Activated naive CD8-positive, alpha-beta T cell (primary cell): ENCODE results near the gene ACTN3.
"Not testable (repeated sequence)": the region's sequence is repeated elsewhere in the genome, so short reads cannot be mapped to it uniquely, and the experiment has no call there.

ENCODE experiments used
- H3K27ac Mint-ChIP-seq: one replicate; pipeline ENCODE4 v1.8.0; 2021; ENCODE audit warnings: mixed read lengths
- H3K27me3 Mint-ChIP-seq: one replicate; pipeline ENCODE4 v1.8.0; 2021; ENCODE audit warnings: mixed read lengths
- H3K36me3 Mint-ChIP-seq: one replicate; pipeline ENCODE4 v1.8.0; 2021; ENCODE audit warnings: mixed read lengths
- H3K4me1 Mint-ChIP-seq: one replicate; pipeline ENCODE4 v1.8.0; 2021; ENCODE audit warnings: low read depth, mixed read lengths
- H3K4me3 Mint-ChIP-seq: one replicate; pipeline ENCODE4 v1.8.0; 2021; ENCODE audit warnings: mild to moderate bottlenecking, mixed read lengths
- H3K9me3 Mint-ChIP-seq: one replicate; pipeline ENCODE4 v1.8.0; 2021; ENCODE audit warnings: low read depth, mixed read lengths

ACTN3 gene

DNA sequence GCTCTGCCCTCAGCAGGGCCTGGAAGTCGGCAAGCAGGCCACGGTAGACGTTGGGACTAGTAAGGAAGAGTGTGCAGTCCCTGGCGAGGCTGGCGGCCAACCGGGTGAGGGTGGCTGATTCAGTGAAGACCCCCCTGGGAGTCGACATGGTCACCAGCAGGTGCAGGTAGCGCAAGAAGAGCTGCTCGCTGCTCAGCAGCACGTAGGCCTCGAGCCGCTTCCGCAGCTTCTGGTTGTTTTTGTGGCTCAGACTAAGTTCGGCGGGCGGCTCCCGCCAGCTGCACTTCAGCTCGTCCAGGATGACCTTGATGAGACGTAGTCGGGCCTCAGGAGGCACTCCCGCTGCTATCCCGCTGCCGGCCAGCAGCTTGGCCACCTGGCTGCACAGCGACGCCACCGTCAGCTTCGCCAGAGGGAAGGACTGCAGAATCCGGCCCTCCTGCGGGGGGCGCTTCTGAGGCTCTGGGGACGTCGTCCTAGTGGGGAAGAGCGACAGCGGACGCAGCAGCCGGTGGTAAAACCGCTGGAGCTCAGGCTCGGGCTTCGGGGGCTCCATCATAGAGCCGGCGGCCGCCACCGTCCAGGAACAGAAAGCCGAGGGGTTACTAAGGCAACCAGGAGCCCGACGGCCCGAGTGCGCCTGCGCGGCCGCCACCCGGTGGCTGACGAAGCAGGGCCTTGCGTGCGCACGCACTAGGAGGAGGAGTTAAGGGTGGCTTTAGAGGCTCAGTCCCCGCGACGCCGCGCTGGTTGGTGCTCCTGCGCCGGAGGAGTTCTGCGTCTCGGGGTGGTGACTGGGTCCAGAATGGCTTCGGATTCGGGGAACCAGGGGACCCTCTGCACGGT lies 46.0 kb downstream of the ACTN3 start, which contains the start of the genes CCDC87 and CCS:
Gene CCDC87, minus strand, starts transcription at position 607 of the 846 bp plus-strand sequence. Its CDS starts 48 bp downstream, at position 559.
Gene CCS, plus strand, starts transcription at position 729 of the 846 bp plus-strand sequence. Its CDS starts 77 bp downstream, at position 806.
- Mint-ChIP-seq H3K27ac (peak within 1 kb of the TSS; percentile 99), H3K36me3 (no peaks in the 10 kb centered on the region), H3K27me3 (no peaks in the 10 kb centered on the region), H3K9me3 (no peaks in the 10 kb centered on the region), H3K4me1 (peaks cover 37% of the 10 kb centered on the region), H3K4me3 (peak within 1 kb of the TSS; percentile 100)

- Mint-ChIP-seq H3K27ac (peak overlapping the region; percentile 99), H3K4me3 (peak overlapping the region; percentile 100), H3K4me1 (peaks cover 38% of the 10 kb centered on the region), H3K9me3 (no peaks in the 10 kb centered on the region), H3K36me3 (no peaks in the 10 kb centered on the region), H3K27me3 (no peaks in the 10 kb centered on the region)
These were observed 46.6 kb downstream of the ACTN3 start for GRCh38 chr11:66593303-66593635.

- Mint-ChIP-seq H3K27ac (peak overlapping the region; percentile 99), H3K4me3 (peak overlapping the region; percentile 100), H3K9me3 (no peaks in the 10 kb centered on the region), H3K27me3 (no peaks in the 10 kb centered on the region), H3K36me3 (no peaks in the 10 kb centered on the region), H3K4me1 (peaks cover 38% of the 10 kb centered on the region)
These were observed 46.9 kb downstream of the ACTN3 start for GRCh38 chr11:66593650-66594049.

- H3K36me3 Mint-ChIP-seq: no peaks in the 10 kb centered on the region
- H3K9me3 Mint-ChIP-seq: no peaks in the 10 kb centered on the region
- H3K4me3 Mint-ChIP-seq: peak overlapping the region; percentile 76
- H3K4me1 Mint-ChIP-seq: peaks cover 38% of the 10 kb centered on the region
- no peaks in the 10 kb centered on the region for H3K27me3 Mint-ChIP-seq
- peak overlapping the region; percentile 92 for H3K27ac Mint-ChIP-seq
These were observed 48.7 kb downstream of the ACTN3 start for GRCh38 chr11:66595245-66595904.

- Mint-ChIP-seq H3K4me3 (no peak overlapping the region), H3K9me3 (no peaks in the 10 kb centered on the region), H3K36me3 (no peaks in the 10 kb centered on the region), H3K27me3 (no peaks in the 10 kb centered on the region), H3K4me1 (peaks cover 23% of the 10 kb centered on the region), H3K27ac (no peak overlapping the region)
These were observed 52.3 kb downstream of the ACTN3 start for GRCh38 chr11:66598993-66599392.

GRCh38 chr11:66600219-66600618 lies 53.5 kb downstream of the ACTN3 start:
- no peak overlapping the region for H3K4me3 Mint-ChIP-seq
- H3K4me1 Mint-ChIP-seq: peaks cover 14% of the 10 kb centered on the region
- H3K36me3 Mint-ChIP-seq: no peaks in the 10 kb centered on the region
- no peaks in the 10 kb centered on the region for H3K27me3 Mint-ChIP-seq
- H3K27ac Mint-ChIP-seq: no peak overlapping the region
- H3K9me3 Mint-ChIP-seq: no peaks in the 10 kb centered on the region

DNA sequence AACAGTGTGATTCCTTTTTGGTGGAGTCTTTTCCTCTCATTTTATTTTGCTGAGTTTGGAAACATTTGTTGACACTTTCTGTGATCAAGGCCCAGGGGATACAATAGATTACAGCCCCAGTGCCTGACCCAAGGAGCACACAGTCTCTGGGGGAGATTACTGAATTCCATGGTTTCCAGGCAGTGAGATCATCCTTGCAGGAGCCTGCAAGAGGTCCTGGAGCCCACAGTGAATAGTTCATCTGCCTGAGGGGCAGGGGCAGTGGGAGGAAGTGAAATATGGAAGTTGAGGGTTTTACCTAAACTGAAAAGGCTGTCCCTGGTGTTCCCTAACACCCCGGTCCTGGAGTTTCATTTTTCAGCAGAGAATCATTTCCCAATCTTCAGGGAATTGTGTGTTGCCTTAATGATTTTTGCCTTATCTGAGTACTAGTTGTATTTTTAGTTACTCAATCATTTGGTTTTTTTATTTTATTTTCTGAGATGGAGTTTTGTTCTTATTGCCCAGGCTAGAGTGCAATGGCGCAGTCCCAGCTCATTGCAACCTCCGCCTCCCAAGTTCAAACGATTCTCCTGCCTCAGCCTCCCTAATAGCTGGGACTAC lies 54.0 kb downstream of the ACTN3 start:
- Mint-ChIP-seq H3K27ac (no peak overlapping the region), H3K36me3 (no peaks in the 10 kb centered on the region), H3K9me3 (no peaks in the 10 kb centered on the region), H3K4me1 (peaks cover 9% of the 10 kb centered on the region), H3K4me3 (no peak overlapping the region), H3K27me3 (no peaks in the 10 kb centered on the region)

DNA sequence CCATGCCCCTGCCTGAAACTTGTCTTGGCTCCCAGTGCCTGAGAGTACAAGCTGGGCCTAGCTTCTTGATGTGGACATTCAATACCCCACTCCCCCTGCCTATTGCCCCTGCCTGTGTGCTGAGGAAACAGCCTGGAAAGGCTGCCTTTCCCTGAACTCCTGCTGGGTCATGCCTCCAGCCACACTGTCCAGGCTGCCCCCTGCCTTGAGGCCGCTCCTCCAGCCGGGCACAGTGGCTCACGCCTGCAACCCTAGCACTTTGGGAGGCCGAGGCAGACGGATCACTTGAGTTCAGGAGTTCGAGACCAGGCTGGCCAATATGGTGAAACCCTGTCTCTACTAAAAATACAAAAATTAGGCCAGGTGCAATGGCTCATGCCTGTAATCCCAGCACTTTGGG lies 56.4 kb downstream of the ACTN3 start:
- Mint-ChIP-seq H3K36me3 (no peaks in the 10 kb centered on the region), H3K4me1 (peaks cover under 1% of the 10 kb centered on the region), H3K9me3 (no peaks in the 10 kb centered on the region), H3K4me3 (no peak overlapping the region), H3K27ac (no peak overlapping the region), H3K27me3 (no peaks in the 10 kb centered on the region)

DNA sequence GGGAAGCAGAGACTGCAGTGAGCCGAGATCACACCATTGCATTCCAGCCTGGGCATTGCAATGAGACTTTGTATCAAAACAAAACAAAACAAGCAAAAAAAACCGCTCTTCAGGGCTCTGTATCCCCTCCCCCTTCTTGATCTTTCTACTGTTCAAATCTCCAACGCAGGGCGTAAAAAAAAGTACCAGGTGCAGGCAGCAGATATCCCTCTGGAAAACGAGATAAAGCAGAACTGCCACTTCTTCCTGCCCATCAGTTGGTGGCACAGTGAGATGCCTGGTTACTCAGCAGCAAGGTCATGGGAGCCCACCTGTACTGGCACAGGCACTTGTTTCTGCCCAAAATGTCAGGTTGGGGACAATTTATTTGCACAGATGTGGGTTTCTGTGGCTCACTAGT lies 57.5 kb downstream of the ACTN3 start:
- Mint-ChIP-seq H3K4me3 (no peak overlapping the region), H3K27me3 (no peaks in the 10 kb centered on the region), H3K27ac (no peak overlapping the region), H3K4me1 (no peaks in the 10 kb centered on the region), H3K36me3 (no peaks in the 10 kb centered on the region), H3K9me3 (no peaks in the 10 kb centered on the region)

GRCh38 chr11:66606608-66607007 lies 59.9 kb downstream of the ACTN3 start:
- not testable (repeated sequence) for H3K9me3 Mint-ChIP-seq, H3K4me3 Mint-ChIP-seq, H3K27ac Mint-ChIP-seq, H3K36me3 Mint-ChIP-seq, H3K27me3 Mint-ChIP-seq
- H3K4me1 Mint-ChIP-seq: peaks cover 11% of the 10 kb centered on the region

DNA sequence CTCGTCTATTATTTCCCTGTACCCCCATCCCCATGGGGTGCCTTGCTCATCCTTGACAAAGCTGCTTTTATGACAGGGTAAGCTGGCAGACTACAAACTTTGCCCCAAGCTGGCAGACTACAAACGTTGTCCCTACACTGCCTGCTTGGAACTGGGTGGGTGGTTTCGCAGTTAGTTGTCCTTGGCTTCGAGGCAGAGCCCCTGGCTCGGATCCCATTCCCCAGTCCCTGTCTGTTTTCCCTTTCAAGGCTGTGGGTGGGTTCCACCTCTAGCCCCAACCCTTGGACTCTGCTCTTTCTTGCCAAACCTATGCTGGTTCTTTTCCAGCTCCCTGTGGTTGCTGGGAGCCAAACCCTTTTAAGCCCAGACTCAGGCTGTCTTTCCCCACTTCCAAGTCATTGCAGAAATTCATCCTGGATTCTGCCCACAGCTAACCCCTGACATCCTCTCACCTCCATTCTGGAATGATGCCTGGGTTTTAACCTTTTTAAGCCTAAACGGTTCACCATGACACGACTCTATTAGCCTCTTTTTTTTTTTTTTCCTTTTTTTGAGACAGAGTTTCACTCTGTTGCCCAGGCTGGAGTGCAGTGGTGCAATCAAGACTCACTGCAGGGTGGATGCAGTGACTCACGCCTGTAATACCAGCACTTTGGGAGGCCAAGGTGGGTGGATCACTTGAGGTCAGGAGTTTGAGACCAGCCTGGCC lies 60.6 kb downstream of the ACTN3 start:
- peak overlapping the region; percentile 41 for H3K27ac Mint-ChIP-seq
- H3K36me3 Mint-ChIP-seq: no peaks in the 10 kb centered on the region
- no peak overlapping the region for H3K4me3 Mint-ChIP-seq
- H3K27me3 Mint-ChIP-seq: no peaks in the 10 kb centered on the region
- peaks cover 11% of the 10 kb centered on the region for H3K4me1 Mint-ChIP-seq
- no peaks in the 10 kb centered on the region for H3K9me3 Mint-ChIP-seq

DNA sequence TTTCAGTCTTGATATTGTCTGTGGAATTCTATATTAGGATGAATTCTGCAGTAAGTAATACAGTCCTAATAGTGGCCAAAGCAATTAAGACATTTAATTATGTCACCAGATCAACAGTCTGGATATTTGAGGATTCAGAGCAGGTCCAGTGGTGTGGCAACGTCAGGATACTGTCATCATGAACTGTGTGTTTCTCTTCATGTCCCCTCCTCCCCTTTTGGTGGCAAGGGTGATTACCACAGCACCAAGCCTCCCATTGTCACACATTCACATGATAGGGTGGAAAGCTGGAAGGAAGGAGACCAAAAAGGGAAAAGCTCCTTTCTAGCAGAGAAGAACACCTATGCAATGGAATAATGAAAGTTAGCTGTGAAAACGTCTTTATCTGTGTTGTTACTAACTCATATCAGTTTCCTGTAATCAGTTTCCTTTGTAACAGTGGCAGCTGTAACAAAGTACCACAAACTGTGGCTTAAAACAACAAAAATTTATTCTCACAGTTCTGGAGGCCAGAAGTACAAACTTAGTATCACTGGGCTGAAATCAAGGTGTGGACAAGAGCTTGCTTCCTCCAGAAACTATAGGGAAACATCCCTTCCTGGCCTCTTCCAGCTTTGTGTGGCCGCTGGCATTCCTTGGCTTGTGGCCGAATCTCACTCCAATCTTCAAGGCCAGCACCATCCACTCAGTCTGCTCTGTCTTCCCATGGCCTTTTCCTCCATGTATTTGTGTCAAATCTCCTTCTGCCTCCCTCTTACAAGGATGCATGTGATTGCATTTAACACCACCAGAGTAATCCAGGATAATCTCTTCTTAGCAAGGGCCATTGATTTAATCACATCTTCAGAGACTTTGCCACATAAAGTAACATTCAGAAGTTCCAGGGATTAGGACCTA lies 63.3 kb downstream of the ACTN3 start:
- Mint-ChIP-seq H3K27me3 (no peaks in the 10 kb centered on the region), H3K4me3 (no peak overlapping the region), H3K9me3 (no peaks in the 10 kb centered on the region), H3K4me1 (peaks cover 11% of the 10 kb centered on the region), H3K27ac (peak overlapping the region; percentile 65), H3K36me3 (no peaks in the 10 kb centered on the region)

- H3K27me3 Mint-ChIP-seq: no peaks in the 10 kb centered on the region
- no peaks in the 10 kb centered on the region for H3K36me3 Mint-ChIP-seq
- H3K27ac Mint-ChIP-seq: no peak overlapping the region
- peaks cover 17% of the 10 kb centered on the region for H3K4me1 Mint-ChIP-seq
- no peak overlapping the region for H3K4me3 Mint-ChIP-seq
- no peaks in the 10 kb centered on the region for H3K9me3 Mint-ChIP-seq
These were observed 65.8 kb downstream of the ACTN3 start for GRCh38 chr11:66612458-66612857.
